Measurements from ENCODE around the gene SMYD2. TPM values are rescaled to one million over a fixed set of nuclear protein-coding genes. Genes with fewer than 3 reads are reported as not detected.

SMYD2 gene
- polyA plus RNA-seq, 2 of the 4 experiments (the other 2 are of a cell fraction), result 32.3 to 54.9 TPM

- FAIRE-seq, result no peak
- WGBS (ENCODE audit: missing lambda C conversion rate), result 85% methylated on average over 10 of the region's 10 CpGs
- TF ChIP-seq ZNF302 (CRISPR knock-in tag; IDR thresholded peaks at IDR 0.05) (no peak), RCOR1 (IDR thresholded peaks at IDR 0.05; ENCODE audit: low read depth, low read length) (no peak), HDAC2 (IDR thresholded peaks at IDR 0.05) (no peak), NR3C1 (IDR thresholded peaks at IDR 0.05) (no peak), JUNB (IDR thresholded peaks at IDR 0.05) (no peak), JUN (IDR thresholded peaks at IDR 0.05) (no peak), MAX (IDR thresholded peaks at IDR 0.05) (no peak), POLR2A (IDR thresholded peaks at IDR 0.05; ENCODE audit: low read length) (no peak), HMGXB4 (CRISPR knock-in tag; IDR thresholded peaks at IDR 0.05; ENCODE audit: borderline replicate concordance) (no peak), RAD21 (conservative IDR thresholded peaks at IDR 0.05 in 1 of 2, IDR thresholded peaks at IDR 0.05 in 1 of 2) (no peak), ZSCAN20 (CRISPR knock-in tag; IDR thresholded peaks at IDR 0.05) (no peak), CBX2 (IDR thresholded peaks at IDR 0.05; ENCODE audit: borderline replicate concordance, low read depth) (no peak), CBX8 (IDR thresholded peaks at IDR 0.05) (no peak), CHD2 (IDR thresholded peaks at IDR 0.05; ENCODE audit: low read length, partially characterized antibody) (no peak), FOSB (CRISPR knock-in tag; IDR thresholded peaks at IDR 0.05) (no peak), ESRRA (IDR thresholded peaks at IDR 0.05; ENCODE audit: borderline replicate concordance, low read length) (no peak), CEBPB (IDR thresholded peaks at IDR 0.05) (no peak)
- ATAC-seq, result no peak
- Histone ChIP-seq H3K9me3 (no peaks in the 10 kb centered on the region), H3K4me2 (no peak overlapping the region), H3K27ac (no peak overlapping the region), H3K4me3 (no peak overlapping the region), H3K4me1 (peaks cover 8% of the 10 kb centered on the region; the same call in 2 of the 3 replicates)
- no peak for DNase-seq (ENCODE audit: low read depth in 1 of 2, low spot score in 1 of 2)
- ChIA-PET POLR2A (no interaction called here), CTCF (interaction anchor here (0.5 to 7.4 kb wide), 5 partner anchors 11 to 166 kb away, joined by 3 to 98 read pairs (median 18); no protein-coding TSS in a partner anchor)
These were observed 38.2 kb downstream of the SMYD2 start for GRCh38 chr1:214318956-214319736.

- peaks cover 8% of the 10 kb centered on the region; the same call in 2 of the 3 replicates for H3K4me1 ChIP-seq
- CTCF ChIA-PET, result interaction anchor here (1.1 to 7.4 kb wide), 4 partner anchors 10 to 106 kb away, joined by 3 to 98 read pairs (median 30); no protein-coding TSS in a partner anchor
- ATAC-seq, result peak in 1 of 2 experiments; percentile 39; a peak in 1 of 6 replicates
- FAIRE-seq, result peak; percentile 13
- no peaks in the 10 kb centered on the region for H3K9me3 ChIP-seq
- H3K4me3 ChIP-seq, result no peak overlapping the region
- no peak overlapping the region for H3K4me2 ChIP-seq
- H3K27ac ChIP-seq, result no peak overlapping the region
- DNase-seq (ENCODE audit: low read depth in 1 of 2, low spot score in 1 of 2), result no peak
- 83% methylated on average over 5 of the region's 5 CpGs for WGBS (ENCODE audit: missing lambda C conversion rate)
- TF ChIP-seq NFE2L2 (conservative IDR thresholded peaks at IDR 0.05; ENCODE audit: low read length) (no peak), SMC3 (IDR thresholded peaks at IDR 0.05) (no peak), CTCF (IDR thresholded peaks at IDR 0.05) (peak; percentile 20; the same call in 1 of the 3 replicates), POLR2A (IDR thresholded peaks at IDR 0.05; ENCODE audit: low read length) (no peak)
- POLR2A ChIA-PET, result no interaction called here
These were observed 39.0 kb downstream of the SMYD2 start for GRCh38 chr1:214319938-214320337.

Data from A549 (cell line).